IPS DF 4.7 (cell line): Measurements from ENCODE around the gene H2BW2.
"Not testable (repeated sequence)": the region's sequence is repeated elsewhere in the genome, so short reads cannot be mapped to it uniquely, and the experiment has no call there.

Experiments
- DNase-seq: peaks from one replicate; pipeline ENCODE4 v3.0.0-alpha.2; 2013; ENCODE audit warnings: low spot score; ENCODE audit errors: extremely low read depth

H2BW2 gene

GRCh38 chrX:104039689-104040505, at the start of gene H2BW2:
H2BW2 (plus strand) TSS chrX:104039956; CDS start chrX:104039995, 39 bp downstream.
- no peak for DNase-seq

GRCh38 chrX:103999234-103999633, 40.5 kb upstream of the H2BW2 start:
- DNase-seq = no peak

GRCh38 chrX:104008831-104009230, 30.9 kb upstream of the H2BW2 start:
- DNase-seq = no peak

- DNase-seq = no peak
Measured at GRCh38 chrX:104013158-104013557, 26.6 kb upstream of the H2BW2 start.

GRCh38 chrX:104013606-104014005, 26.1 kb upstream of the H2BW2 start, which contains the start of gene H2BW1:
H2BW1 (minus strand) TSS chrX:104013708; CDS start chrX:104013576, 132 bp downstream.
- no peak for DNase-seq

- not testable (repeated sequence) for DNase-seq
Measured at GRCh38 chrX:104015576-104015975, 24.2 kb upstream of the H2BW2 start.

GRCh38 chrX:104018126-104018525, 21.6 kb upstream of the H2BW2 start:
- no peak for DNase-seq

GRCh38 chrX:104041003-104041402, 1.2 kb downstream of the H2BW2 start:
- DNase-seq = no peak

- DNase-seq = no peak
Measured at GRCh38 chrX:104045642-104046041, 5.9 kb downstream of the H2BW2 start.

GRCh38 chrX:104047171-104047570, 7.4 kb downstream of the H2BW2 start:
- no peak for DNase-seq

GRCh38 chrX:104054956-104055355, 15.2 kb downstream of the H2BW2 start:
- DNase-seq = not testable (repeated sequence)

- not testable (repeated sequence) for DNase-seq
Measured at GRCh38 chrX:104062636-104063035, 22.9 kb downstream of the H2BW2 start.

- DNase-seq = not testable (repeated sequence)
Measured at GRCh38 chrX:104075778-104076445, 36.2 kb downstream of the H2BW2 start, which contains the start of gene TMSB15C. TMSB15C (minus strand) TSS chrX:104076236.

- not testable (repeated sequence) for DNase-seq
Measured at GRCh38 chrX:104077854-104078253, 38.1 kb downstream of the H2BW2 start.

GRCh38 chrX:104084063-104084462, 44.3 kb downstream of the H2BW2 start:
- no peak for DNase-seq

GRCh38 chrX:104084534-104085277, 45.0 kb downstream of the H2BW2 start:
- DNase-seq = no peak

- no peak for DNase-seq
Measured at GRCh38 chrX:104085477-104085876, 45.7 kb downstream of the H2BW2 start.

GRCh38 chrX:104085919-104086318, 46.2 kb downstream of the H2BW2 start:
- no peak for DNase-seq
